SK-N-MC (cell line): ENCODE measurements around the gene NRCAM.

Experiments used
- EZH2 ChIP-seq: fragments of 200-600 bp; sonication (generic); IDR thresholded peaks from one replicate; pipeline ENCODE4 v1.6.1; 2017; ENCODE audit warnings: antibody characterized with exemption
- POLR2AphosphoS5 ChIP-seq: IDR thresholded peaks from 2 replicates; pipeline ENCODE4 v1.6.1; 2012; ENCODE audit warnings: mild to moderate bottlenecking, low read depth, low read length, borderline replicate concordance

- TF ChIP-seq POLR2AphosphoS5 (no peak), EZH2 (no peak)
Observed at GRCh38 chr7:108372618-108373017, 83.6 kb downstream of the NRCAM start.
